WERI-Rb-1 (cell line): ENCODE measurements around the gene CYP3A5.

Source experiments
- DNase-seq: peaks from one replicate; pipeline ENCODE4 v3.0.0-alpha.2; 2020
- H3K27ac ChIP-seq: fragments of 250-450 bp; sonication (Bioruptor Pico); 2 replicates; pipeline ENCODE4 v1.5.1; 2020; ENCODE audit warnings: mild to moderate bottlenecking, moderate library complexity
- H3K27me3 ChIP-seq: fragments of 250-450 bp; sonication (Bioruptor Pico); 2 replicates; pipeline ENCODE4 v1.5.1; 2021; ENCODE audit warnings: mild to moderate bottlenecking, low read depth, moderate library complexity; ENCODE audit not compliant: insufficient read depth, severe bottlenecking
- H3K36me3 ChIP-seq: fragments of 250-450 bp; sonication (Bioruptor Pico); 2 replicates; pipeline ENCODE4 v1.5.1; 2020; ENCODE audit warnings: mild to moderate bottlenecking, moderate library complexity
- H3K4me3 ChIP-seq: 2 replicates; pipeline ENCODE4 v1.5.1; 2011; ENCODE audit warnings: low read depth, mild to moderate bottlenecking, control low read depth, low read length
- H3K9me3 ChIP-seq: fragments of 250-450 bp; sonication (Bioruptor Pico); 2 replicates; pipeline ENCODE4 v1.5.1; 2021; ENCODE audit warnings: mild to moderate bottlenecking, moderate library complexity; ENCODE audit not compliant: severe bottlenecking
- CTCF ChIP-seq: IDR thresholded peaks from 2 replicates; pipeline ENCODE4 v1.5.1; 2011; ENCODE audit warnings: low read depth, mild to moderate bottlenecking, control low read depth, inconsistent platforms, low read length

The CYP3A5 gene

GRCh38 chr7:99601656-99602310 is 78.0 kb downstream of the CYP3A5 start:
- H3K27ac ChIP-seq: no peak overlapping the region
- DNase-seq: no peak
- H3K4me3 ChIP-seq: no peak overlapping the region
- H3K9me3 ChIP-seq: no peaks in the 10 kb centered on the region
- no peaks in the 10 kb centered on the region for H3K36me3 ChIP-seq
- no peaks in the 10 kb centered on the region for H3K27me3 ChIP-seq
- TF ChIP-seq CTCF: peak; percentile 32; the same call in 1 of the 2 replicates

GRCh38 chr7:99599836-99600235 is 80.0 kb downstream of the CYP3A5 start:
- Histone ChIP-seq H3K27me3 (no peaks in the 10 kb centered on the region), H3K27ac (no peak overlapping the region), H3K36me3 (no peaks in the 10 kb centered on the region), H3K9me3 (no peaks in the 10 kb centered on the region), H3K4me3 (no peak overlapping the region)
- TF ChIP-seq CTCF: no peak
- DNase-seq: no peak
